Stimulated activated CD8-positive, alpha-beta memory T cell treated with anti-CD3 and anti-CD28 coated beads, Interleukin-15, amount 100 ng/mL, for 24 hours (primary cell): ENCODE measurements around the gene ANO8.
"Not testable (repeated sequence)": the region's sequence is repeated elsewhere in the genome, so short reads cannot be mapped to it uniquely, and the experiment has no call there.

Source experiments
- DNase-seq: peaks from one replicate; pipeline ENCODE4 v3.0.0-alpha.2; 2020; ENCODE audit warnings: low read depth

The ANO8 gene

DNA sequence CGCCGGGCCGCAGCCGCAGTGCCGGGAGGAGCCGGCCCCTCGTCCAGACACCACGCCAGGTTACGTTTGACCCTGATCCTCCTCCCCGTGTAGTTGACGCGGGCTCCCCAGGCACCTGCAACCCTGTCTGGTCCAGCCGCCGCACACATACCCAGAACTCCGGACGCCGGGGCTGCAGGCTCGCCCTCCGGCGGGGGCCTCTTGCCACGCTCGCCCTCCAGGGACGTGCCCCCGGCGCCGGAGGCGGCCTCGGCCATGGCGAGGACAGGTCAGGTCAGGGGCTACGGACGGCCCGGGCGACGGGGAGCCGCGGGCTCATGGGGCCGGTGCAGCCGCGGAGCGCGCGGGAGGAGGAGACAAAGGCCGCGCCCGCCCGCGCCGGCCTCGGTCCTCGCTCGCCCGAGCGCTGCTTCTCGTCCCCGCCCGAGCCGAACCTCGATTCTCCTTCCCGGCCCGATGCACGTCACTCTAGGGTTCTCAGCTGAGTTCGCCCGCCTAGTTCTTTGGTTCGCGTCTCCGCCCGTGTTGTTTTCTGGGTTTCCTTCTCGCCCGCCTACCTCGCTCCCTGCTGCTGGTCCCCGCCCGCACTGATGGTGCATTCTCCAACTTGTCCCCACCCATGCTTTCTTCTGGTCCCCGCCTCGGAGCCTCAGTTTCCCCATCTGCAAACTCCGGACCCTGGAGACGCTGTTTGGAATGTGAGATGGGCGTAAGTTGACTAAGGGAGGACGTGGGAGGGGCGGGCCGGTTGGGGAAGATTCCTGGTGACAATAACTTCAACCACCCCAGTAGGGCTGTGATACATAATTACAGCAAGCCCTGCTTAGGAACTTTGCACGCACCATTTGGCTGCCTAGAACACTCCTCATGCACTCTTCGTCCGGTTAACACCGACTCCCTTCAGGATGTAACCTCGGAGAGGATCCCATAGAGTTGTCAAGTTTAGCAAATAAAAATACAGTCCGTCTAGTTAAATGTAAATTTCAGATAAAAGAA lies at the start of gene ANO8:
Gene ANO8, minus strand, starts transcription at position 442 of the 996 bp plus-strand sequence. Its CDS starts 185 bp downstream, at position 257.
- peak; percentile 73 for DNase-seq

GRCh38 chr19:17380426-17381138 lies 45.9 kb upstream of the ANO8 start:
- no peak for DNase-seq

- DNase-seq, result no peak
Measured at GRCh38 chr19:17379221-17379631, 44.6 kb upstream of the ANO8 start.

GRCh38 chr19:17378271-17378670 lies 43.6 kb upstream of the ANO8 start:
- no peak for DNase-seq

DNA sequence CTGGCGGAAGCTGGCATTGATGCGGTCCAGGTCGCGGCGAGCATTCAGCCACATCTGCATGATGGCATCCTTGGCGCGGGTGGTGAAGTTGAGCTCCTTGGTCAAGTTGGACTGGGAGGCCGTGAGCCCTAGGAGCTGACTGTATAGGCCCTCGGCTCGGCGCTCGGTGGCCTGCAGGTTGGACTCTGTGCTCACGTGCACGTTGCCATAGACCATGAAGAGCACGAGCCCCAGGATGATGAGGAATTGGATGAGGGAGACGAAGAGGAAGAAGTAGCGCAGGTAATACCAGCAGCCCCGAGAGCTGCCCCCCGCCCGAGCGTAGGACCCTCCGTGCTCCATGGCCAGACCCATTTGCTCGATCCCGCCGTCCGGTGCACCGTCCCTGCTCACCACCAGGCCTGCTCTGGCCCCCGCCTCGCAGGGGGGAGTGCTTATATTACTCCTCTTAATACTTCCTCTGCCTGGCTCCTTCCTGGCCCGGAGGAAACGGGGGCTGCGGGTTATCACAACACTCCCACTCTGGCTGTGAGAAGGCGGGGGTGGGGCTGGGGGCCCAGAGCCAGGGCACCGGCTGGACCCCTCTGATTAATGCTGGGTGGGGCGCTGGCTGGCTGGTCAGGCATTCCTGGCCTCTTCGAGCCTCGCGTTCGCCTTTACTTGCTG lies 42.4 kb upstream of the ANO8 start, which contains the start of gene PLVAP:
Gene PLVAP, minus strand, starts transcription at position 408 of the 666 bp plus-strand sequence. Its CDS starts 54 bp downstream, at position 354.
- DNase-seq, result no peak

GRCh38 chr19:17370026-17370587 lies 35.5 kb upstream of the ANO8 start:
- DNase-seq, result no peak

- no peak for DNase-seq
Measured at GRCh38 chr19:17365361-17365760, 30.7 kb upstream of the ANO8 start.

GRCh38 chr19:17363852-17364605 lies 29.4 kb upstream of the ANO8 start:
- not testable (repeated sequence) for DNase-seq

- DNase-seq, result no peak
Measured at GRCh38 chr19:17359905-17360800, 25.5 kb upstream of the ANO8 start.

DNA sequence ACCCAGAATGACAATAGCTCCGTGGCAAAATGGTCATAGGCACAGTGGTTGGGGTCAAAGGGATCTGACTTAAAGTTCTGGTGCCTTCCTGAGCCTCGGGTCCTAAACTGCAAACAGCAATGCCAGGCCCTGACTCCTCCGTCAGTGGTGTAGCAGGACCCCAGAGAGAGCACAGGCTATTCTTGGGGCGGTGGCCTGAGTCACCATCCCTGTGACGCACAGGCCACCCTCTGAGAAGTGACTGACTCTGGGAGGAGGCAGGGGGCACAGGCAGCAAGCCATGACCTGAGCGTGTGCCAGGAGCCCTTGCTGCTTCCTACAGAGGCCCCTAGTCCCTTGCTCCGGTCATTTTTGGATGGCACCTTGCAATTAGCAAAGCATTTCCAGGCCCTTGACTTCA lies 23.7 kb upstream of the ANO8 start:
- DNase-seq, result no peak

DNA sequence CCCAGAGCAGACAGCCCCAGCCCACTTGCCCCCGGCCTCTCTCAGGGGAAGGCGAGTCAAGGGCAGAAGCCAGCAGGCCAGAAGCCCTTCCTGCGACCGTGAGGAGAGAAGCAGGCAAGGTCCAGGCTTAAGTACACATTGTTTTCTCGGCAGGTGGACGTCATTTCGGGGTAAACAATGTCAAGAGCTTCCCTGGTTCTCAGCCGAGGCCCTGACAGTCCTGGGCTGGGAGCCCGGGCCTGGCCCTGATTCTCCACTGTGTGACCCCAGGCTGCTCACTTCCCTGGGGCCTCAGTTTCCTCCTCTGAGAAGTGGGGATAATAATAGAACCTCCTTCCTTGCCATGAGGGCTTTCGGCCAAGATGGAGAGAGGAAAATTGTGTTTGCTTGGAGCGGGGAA lies 23.1 kb upstream of the ANO8 start:
- DNase-seq, result no peak

- DNase-seq, result no peak
Measured at GRCh38 chr19:17357078-17357666, 22.5 kb upstream of the ANO8 start.

GRCh38 chr19:17353386-17353785 lies 18.7 kb upstream of the ANO8 start:
- DNase-seq, result no peak

DNA sequence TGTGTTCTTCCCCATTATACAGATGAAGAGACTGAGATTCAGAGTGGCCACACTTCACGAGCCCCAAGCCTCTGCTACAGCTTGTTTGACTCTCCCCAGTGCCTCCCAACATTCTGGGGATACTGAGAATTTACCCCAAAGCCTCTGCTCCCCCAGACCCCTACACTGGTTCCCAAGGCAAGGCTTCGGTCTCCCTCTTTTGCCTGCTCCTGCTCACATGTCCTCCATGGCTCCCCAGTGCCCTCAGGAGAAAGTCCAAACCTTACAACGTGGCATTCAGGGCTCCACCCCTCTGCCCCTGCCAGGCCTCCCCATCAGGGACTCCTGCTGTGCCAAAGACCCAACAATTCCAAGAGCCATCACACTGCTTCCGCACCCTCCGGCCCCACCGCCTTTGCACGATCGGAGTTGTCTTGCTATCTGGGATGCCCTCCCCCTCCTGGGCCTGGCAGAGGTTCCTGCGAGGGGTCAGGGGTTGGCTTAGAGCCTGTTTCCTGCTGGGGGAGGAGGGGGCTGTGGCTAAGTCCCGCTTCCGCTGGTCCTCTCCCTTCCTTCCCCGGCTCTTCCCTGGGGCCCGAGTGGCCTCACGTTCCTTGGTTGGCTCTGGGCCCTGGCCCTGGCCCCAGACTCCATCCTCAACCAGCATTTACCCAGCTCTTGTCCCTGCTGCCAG lies 18.1 kb upstream of the ANO8 start:
- no peak for DNase-seq

- DNase-seq, result no peak
Measured at GRCh38 chr19:17351815-17352435, 17.3 kb upstream of the ANO8 start.

DNA sequence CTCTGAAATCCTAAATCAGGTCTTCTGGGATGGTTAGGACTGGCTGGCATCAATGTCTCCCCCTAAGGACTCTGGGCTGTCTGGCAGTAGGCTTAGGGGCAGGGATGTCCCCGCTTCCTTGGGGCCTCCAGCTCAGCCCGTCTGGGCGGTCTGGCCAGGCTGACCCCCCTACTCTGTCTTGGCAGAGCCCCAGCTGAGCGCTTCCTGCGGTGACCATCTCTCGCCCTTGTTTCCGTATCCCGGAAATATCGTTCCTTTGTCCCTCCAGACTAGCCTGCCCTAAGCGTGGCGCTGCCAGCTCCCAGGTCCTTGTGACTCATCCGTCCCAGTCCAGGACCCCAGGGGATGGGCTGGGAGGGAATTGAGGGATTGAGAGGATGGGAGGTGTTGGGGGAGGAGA lies 14.0 kb upstream of the ANO8 start:
- no peak for DNase-seq

GRCh38 chr19:17347877-17348276 lies 13.2 kb upstream of the ANO8 start:
- DNase-seq, result no peak

DNA sequence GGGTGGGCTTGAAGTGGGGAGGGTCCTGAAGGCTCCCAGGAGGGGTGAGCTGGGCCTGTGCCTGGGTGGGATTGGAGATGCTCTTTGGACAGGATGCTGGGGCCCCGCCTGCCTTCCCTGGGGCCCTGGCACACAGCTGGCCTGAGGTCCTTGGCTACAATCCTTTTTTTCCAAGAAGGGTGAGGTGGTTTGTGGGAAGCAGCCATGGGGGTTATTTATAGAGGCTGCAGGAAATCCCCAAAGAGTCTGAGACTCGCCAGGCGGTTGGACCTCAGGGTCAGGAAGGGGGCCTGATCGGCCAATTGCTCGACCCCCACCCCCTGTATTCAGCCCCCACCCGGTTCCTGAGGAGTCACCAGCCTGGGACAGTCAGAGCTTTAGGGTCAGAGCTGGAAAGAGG lies 12.7 kb upstream of the ANO8 start:
- no peak for DNase-seq
